Islet of Langerhans (tissue), 1 donor: Measurements from ENCODE around the gene CSTB.

Experiments
- FAIRE-seq: peaks from one replicate; lab custom pipeline; 2011; peaks lifted over from hg19 to GRCh38; lab: Jason Lieb, UNC

Gene CSTB

DNA sequence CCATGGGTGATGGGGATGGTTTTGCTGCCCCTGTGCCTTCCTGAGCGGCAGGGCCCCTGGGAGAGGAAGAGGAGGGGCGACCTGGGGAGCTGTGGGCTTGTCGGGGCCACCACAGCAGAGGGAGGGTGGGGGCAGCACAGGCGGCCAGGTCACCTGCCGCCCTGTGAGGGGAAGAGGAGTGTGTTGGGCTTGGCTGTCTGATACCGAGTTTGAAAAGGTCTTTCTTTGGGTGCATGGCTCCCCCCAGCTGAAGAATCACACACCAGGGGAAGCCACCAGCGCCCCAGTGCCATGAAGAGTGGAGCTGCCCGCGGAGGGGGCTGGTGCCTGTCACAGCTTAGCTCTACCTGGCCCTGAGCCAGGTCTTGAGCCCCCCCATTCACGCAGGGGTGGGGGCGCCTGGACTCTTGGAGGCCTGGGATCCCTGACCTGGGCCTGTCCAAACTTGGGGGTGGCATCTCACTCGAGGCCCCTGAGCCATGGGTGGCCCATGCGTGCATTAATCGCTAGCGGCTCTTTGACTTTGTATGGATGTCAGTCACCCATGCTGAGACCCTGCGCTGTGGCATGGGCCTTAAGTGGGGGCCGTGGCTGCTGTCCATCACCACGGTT is 26.4 kb downstream of the CSTB start:
- no peak for FAIRE-seq

DNA sequence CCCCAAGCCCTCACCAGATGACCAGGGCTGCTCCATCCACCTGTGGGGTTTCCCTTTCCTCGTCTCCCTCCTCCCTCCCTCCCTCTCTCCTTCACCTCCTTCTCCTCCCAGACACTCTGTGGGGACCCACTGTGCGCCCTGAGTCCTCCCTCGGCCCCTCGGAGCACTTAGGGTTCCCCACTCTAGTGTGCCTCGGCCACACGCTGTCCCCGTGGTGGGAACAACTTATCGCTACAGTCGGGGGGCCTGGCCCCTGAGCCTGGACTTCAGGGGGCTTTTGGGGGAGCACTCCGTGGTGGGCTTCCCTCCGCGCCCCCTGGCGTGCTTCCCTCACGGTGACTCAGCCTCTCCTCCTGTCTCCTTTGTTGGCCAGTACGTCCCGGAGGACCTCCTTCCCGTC is 27.5 kb downstream of the CSTB start:
- no peak for FAIRE-seq

- no peak for FAIRE-seq
Measured at GRCh38 chr21:43745772-43746517, 30.2 kb downstream of the CSTB start.

- FAIRE-seq, result no peak
Measured at GRCh38 chr21:43744725-43745124, 31.4 kb downstream of the CSTB start.

DNA sequence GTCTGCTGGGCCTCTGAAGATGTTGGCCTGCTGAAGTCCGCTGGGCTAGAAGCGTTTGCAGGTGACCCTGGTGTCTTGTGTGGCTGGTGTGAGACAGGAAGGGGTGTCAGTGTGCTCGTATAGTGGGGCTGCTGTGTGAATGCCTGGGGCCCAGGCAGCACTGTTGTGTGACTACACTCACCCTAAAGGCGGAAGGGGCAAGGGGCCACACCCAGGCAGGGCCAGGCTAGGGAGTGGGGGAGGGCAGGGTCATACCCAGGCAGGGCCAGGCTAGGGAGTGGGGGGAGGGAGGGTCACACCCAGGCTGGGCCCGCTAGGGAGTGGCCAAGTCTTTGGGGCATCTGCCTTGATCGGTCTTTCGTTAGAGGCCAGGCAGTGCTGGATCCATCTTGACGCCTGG is 32.2 kb downstream of the CSTB start:
- no peak for FAIRE-seq

GRCh38 chr21:43741423-43742096 is 34.5 kb downstream of the CSTB start:
- FAIRE-seq, result no peak

- FAIRE-seq, result no peak
Measured at GRCh38 chr21:43740497-43741156, 35.5 kb downstream of the CSTB start.

GRCh38 chr21:43739621-43740435 is 36.3 kb downstream of the CSTB start:
- no peak for FAIRE-seq

GRCh38 chr21:43737158-43737950 is 38.8 kb downstream of the CSTB start:
- FAIRE-seq, result no peak

DNA sequence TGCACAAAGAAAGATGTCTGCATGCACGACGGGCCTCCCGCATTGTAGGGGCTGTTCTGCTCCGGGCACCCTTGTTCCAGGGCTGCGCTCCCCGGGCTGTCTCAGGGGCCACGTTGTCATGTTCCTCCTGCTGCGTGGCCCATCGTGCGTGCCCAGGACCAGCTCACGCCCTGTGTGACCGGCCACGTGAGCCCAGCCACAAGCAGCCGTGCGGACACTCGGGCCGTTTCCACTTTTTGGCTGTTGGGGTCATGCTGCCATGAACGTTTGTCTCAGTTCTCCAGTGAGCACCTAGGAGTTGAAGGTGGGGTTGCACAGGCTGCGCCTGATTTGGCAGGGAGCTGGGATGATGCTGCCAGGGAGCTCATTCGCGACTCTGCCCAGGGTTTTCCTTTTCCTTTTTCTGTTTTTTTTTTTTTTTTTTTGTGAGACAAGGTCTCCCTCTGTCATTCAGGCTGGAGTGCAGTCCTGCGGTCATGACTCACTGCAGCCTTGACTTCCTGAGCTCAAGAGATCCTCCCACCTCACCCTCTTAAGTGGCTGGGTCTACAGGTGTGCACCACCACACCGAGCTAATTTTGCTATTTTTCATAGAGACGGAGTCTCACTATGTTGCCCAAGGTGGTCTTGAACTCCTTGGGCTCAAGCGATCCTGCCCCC is 39.8 kb downstream of the CSTB start:
- FAIRE-seq, result no peak

GRCh38 chr21:43735236-43736091 is 40.6 kb downstream of the CSTB start:
- no peak for FAIRE-seq

GRCh38 chr21:43734928-43735229 is 41.2 kb downstream of the CSTB start:
- FAIRE-seq, result no peak

GRCh38 chr21:43734131-43734927 is 41.8 kb downstream of the CSTB start:
- FAIRE-seq, result no peak

DNA sequence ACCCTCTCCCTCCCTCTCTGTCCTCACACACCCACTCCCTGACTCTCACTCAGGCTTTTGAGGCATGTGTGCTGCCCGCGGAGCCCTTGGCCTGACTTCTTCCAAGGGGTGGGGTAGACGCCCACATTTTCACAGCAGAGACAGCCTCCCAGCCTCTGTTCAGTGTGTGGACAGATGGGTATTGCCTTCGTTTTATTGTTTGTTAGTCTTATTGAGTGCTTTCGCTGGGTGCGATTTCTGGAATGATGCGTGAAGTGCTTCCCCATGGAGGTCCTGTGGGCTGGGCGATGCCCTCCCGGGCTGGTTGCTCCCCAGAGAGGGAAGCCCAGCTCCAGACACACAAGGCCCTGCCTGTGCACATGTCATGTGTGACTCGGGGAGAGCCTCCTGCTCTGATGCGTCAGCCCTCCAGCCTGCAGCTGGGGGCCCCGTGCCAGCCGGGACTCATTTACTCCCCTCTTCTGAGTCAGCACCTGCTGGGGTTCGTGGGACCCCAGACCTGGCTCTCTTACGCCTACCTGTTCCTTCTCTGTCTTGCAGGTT is 42.5 kb downstream of the CSTB start:
- FAIRE-seq, result no peak

DNA sequence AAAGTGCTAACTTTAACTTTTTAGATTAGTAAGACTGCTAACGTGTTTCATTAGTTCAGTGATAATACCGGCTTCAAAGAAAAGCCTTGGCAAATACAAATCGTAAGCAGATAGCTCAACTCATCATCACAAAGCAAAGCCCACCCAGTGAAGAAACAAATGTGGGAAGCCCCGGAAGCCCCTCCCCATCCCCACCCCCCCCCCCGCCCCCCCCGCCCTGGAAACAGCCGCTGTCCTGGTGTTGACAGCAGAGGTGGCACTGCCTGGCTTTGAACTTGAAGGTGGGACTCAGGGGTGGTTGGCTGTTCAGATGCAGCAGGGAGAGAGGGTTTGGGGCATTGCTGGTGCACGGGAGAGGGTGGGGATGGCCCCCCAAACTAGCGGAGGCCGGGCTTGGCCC is 43.0 kb downstream of the CSTB start:
- no peak for FAIRE-seq

DNA sequence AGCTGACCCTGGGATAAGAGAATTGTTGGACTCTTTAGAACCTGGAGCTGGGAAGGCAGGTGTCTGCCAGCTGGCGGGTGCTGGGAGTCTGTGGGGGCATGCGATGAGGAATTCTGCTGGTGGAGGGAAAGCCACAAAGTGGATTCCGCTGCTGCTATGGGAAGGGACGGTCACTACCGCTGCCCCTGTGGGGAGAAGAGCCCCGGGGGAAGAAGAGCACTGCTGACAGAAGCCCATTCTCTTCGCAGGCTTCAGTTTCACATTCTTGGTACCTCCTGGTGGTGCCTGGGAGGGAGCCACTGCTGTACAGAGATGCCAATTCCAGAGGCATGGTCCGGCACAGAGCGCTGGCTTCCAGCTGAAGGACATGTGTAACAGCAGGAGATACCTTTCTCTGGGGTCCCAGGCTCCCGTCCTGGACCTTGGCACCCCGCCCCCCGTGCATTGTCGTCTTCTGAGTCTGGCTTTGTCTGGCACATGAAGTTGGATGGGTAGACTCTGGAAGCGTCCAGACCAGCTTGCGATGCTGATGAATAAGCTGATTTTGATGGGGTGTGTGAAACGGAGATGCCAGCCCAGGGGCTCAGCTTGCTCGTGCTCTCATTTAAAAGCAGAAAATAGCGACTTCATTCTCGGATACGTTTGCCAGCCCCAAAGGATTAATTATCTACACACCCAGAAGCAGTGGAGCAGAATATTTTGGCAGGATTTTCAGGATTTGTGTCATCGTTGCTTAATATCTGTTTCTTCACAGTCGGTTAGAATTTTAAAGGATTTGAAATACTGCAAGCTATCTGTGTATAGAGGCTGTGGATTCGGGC is 44.0 kb downstream of the CSTB start:
- FAIRE-seq, result no peak

- FAIRE-seq, result no peak
Measured at GRCh38 chr21:43731476-43731875, 44.6 kb downstream of the CSTB start.
